Esophagus squamous epithelium (tissue), 5 donors: ENCODE results near the gene N4BP3. TPM values are rescaled to one million over a fixed set of nuclear protein-coding genes. Genes with fewer than 3 reads are reported as not detected.
A peak's percentile ranks its signal among the peaks of the same experiment; 100 is the strongest.
"Not testable (repeated sequence)": the region's sequence is repeated elsewhere in the genome, so short reads cannot be mapped to it uniquely, and the experiment has no call there.

Experiments used
- DNase-seq: peaks from one replicate; lab custom pipeline; 2025; lab: John Stamatoyannopoulos, UW
- H3K27ac ChIP-seq, 4 donors: fragments of 200-600 bp; sonication (generic); one replicate each; pipeline ENCODE4 v1.5.1; 2016 to 2019; ENCODE audit warnings: mild to moderate bottlenecking in 1 of 4
- H3K27me3 ChIP-seq, 4 donors: fragments of 200-600 bp; sonication (generic); 1 replicate in 3 of 4; 2 replicates in 1 of 4; pipeline versions ENCODE4 v1.5.1 to v1.6.0; 2017 to 2021; ENCODE audit warnings: antibody characterized with exemption in 1 of 4
- H3K36me3 ChIP-seq, 3 donors: fragments of 200-600 bp; sonication (generic); one replicate each; pipeline ENCODE4 v1.5.1; 2016 to 2019
- H3K4me1 ChIP-seq, 3 donors: fragments of 200-600 bp; sonication (generic); one replicate each; pipeline ENCODE4 v1.5.1; 2017 to 2019
- H3K4me3 ChIP-seq, 4 donors: fragments of 200-600 bp; sonication (generic); 1 replicate in 3 of 4; 2 replicates in 1 of 4; pipeline ENCODE4 v1.5.1; 2016 to 2019; ENCODE audit warnings: mild to moderate bottlenecking in 2 of 4, moderate library complexity in 1 of 4
- H3K9me3 ChIP-seq, 3 donors: fragments of 200-600 bp; sonication (generic); one replicate each; pipeline ENCODE4 v1.5.1; 2016 to 2019
- POLR2A ChIP-seq, 4 donors: fragments of 450-650 bp; IDR thresholded peaks; one replicate each; pipeline ENCODE4 v1.6.1; 2017; ENCODE audit warnings: antibody characterized with exemption in 4 of 4, mild to moderate bottlenecking in 4 of 4, moderate library complexity in 3 of 4
- WGBS, 2 donors: methylation state at CpG; one replicate each; pipeline ENCODE4 v1.1.5; 2018; 5-methylcytosine and 5-hydroxymethylcytosine counted together
- intact Hi-C: fragments of 100-400 bp; cut with DNase I; formaldehyde crosslinking; loops from one replicate; pipeline ENCODE4 v1.15.0; 2022
- total RNA-seq, 4 donors: library from RNA; depleted of rRNA; stranded (reverse); fragments of >200 nt; gene quantifications; one replicate each; pipeline ENCODE4 v1.1.0, GENCODE V29; 2016
- TF ChIP-seq, protein P1 (sequence below), 6 experiments: fragments of 450-650 bp in 4 of 6; fragments of 200-600 bp in 2 of 6; sonication (generic) in 2 of 6; IDR thresholded peaks; one replicate each; pipeline ENCODE4 v1.5.1; 2016 to 2019; ENCODE audit warnings: antibody characterized with exemption in 6 of 6, mild to moderate bottlenecking in 4 of 6, moderate library complexity in 4 of 6
- donor health status: DM: yes; HTN: yes; CAD: no.

The N4BP3 gene
- total RNA-seq, 4 donors from 2014 or later, result 14.0 to 32.6 (median 16.1) TPM

DNA sequence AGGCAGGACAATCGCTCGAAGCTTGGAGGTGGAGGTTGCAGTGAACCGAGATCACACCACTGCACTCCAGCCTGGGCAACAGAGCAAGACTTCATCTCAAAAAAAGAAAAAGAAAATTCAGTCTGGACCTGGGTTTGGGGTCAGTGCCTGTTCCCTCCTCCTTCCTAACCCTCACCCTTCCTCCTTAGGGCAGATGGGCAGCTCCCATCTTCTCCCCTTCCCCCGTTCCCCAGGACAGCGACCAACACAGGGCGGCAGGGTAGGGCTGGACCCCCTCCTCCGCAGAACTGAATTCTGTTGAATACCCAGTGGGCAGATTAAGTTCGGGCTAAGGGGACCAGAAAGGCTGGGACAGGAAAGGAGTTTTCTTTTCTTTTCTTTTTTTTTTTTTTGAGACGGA, 16.0 kb downstream of the N4BP3 start:
- Histone ChIP-seq H3K4me3 (no peak overlapping the region), H3K36me3 (peaks cover 0 to 13% (median 0%) of the 10 kb centered on the region in 3 donors), H3K27ac (peak overlapping the region in 2 of 4 donors; percentile 45 to 97), H3K9me3 (no peaks in the 10 kb centered on the region), H3K4me1 (peaks cover 16 to 75% (median 32%) of the 10 kb centered on the region in 3 donors), H3K27me3 (no peaks in the 10 kb centered on the region)
- WGBS, 2 donors, result 74 to 76% methylated on average over 7 to 9 of the region's 9 CpGs
- no peak for TF ChIP-seq POLR2A (IDR thresholded peaks at IDR 0.05)
- TF ChIP-seq, protein P1, sequence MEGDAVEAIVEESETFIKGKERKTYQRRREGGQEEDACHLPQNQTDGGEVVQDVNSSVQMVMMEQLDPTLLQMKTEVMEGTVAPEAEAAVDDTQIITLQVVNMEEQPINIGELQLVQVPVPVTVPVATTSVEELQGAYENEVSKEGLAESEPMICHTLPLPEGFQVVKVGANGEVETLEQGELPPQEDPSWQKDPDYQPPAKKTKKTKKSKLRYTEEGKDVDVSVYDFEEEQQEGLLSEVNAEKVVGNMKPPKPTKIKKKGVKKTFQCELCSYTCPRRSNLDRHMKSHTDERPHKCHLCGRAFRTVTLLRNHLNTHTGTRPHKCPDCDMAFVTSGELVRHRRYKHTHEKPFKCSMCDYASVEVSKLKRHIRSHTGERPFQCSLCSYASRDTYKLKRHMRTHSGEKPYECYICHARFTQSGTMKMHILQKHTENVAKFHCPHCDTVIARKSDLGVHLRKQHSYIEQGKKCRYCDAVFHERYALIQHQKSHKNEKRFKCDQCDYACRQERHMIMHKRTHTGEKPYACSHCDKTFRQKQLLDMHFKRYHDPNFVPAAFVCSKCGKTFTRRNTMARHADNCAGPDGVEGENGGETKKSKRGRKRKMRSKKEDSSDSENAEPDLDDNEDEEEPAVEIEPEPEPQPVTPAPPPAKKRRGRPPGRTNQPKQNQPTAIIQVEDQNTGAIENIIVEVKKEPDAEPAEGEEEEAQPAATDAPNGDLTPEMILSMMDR (IDR thresholded peaks at IDR 0.05), result no peak
- intact Hi-C loops, result no loop called here
- DNase-seq, result no peak

DNA sequence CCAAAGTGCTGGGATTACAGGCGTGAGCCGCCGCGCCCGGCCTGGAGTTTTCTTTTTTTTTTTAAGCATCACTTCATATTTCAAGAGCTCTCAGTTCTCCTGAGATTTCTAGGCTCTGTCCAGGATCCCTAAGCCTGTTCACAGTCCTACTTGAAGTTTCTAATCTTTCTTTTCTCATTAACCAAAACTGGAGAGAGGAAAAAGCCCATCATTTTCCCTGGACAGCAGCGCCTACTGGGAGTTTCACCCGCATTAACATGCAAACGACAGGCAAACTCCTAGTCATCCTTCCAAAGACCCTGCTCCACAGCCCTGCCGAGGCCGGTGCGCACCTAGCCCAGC, 16.9 kb downstream of the N4BP3 start:
- WGBS, 2 donors, result 8 to 22% methylated on average over 8 to 11 of the region's 11 CpGs
- DNase-seq, H3K27me3 ChIP-seq, H3K9me3 ChIP-seq, intact Hi-C loops: not testable (repeated sequence)
- H3K4me1 ChIP-seq, result peaks cover 8 to 66% (median 22%) of the 10 kb centered on the region in 3 donors
- H3K4me3 ChIP-seq, result peak overlapping the region; percentile 69 to 96 (median 91)
- H3K27ac ChIP-seq, result peak overlapping the region; percentile 93 to 98 (median 97)
- peaks cover 0 to 22% (median 0%) of the 10 kb centered on the region in 3 donors for H3K36me3 ChIP-seq

DNA sequence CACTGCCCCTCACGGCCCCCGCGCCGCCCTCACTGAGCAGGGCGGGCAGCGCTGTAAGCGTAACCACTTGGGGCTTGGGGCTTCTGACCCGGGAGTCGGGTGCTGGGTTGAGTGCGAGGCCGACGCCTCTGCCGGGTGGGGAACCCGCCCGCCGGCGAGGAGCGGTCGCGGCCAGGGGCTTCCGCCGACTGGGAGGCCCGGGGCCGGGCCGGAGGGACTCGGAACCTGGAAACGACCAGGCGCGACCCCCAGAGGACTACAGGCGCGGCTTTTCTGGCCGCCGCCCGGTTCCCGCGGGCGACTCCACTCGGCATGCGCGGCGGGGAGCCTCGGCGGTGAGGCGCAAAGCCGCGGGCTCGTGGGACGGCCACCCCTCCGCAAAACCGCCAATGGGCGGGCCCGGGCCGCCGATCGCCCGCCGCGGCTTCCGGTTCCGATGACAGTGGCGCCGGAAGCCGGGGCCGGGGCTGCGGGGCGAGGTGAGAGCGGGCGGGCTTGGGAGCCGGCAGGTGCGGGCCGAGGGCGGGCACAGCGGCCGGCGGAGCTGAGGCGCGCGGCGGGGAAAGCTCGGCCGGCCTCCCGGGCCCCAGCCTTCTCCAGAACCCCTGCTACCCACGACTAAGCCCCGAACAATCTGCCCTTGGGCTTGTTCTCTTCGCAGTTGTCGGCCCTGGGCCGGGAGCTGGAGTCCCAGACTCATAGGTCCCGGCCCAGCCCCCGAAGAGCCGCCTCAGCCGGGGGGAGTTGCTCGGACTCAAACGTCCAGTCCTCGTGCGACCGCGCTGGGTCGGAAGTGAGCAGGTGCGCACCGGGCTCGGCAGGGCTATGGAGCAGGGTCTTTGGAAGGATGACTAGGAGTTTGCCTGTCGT, 17.5 kb downstream of the N4BP3 start, which contains the start of gene RMND5B:
RMND5B (plus strand) TSS at position 439 of the 870 bp plus-strand sequence. CDS start 7,106 bp downstream, outside the sequence.
- 0% methylated on average over 11 to 14 of the region's 102 CpGs for WGBS, 2 donors
- intact Hi-C loops, result no loop called here
- no peak for DNase-seq

DNA sequence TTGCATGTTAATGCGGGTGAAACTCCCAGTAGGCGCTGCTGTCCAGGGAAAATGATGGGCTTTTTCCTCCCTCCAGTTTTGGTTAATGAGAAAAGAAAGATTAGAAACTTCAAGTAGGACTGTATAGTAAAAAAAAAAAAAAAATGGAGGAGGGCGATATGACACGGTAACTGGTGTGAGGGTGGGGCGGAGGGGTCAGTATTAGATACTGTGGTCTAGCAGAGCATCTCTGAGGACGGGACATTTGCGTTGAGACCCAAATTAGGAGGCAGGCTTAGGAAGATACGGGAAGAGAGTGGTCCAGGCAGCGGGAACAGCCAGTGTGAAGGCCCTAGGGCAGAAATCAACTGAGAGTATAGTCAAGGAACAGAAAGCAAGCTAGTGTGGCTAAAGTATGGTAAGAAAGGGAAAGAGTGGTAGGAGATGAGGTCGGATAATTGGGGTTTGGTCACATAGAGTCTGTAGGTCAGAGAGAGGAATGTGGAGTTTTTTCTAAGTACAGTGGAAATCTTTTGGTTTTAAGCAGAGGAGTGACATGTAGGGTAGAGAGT, 18.2 kb downstream of the N4BP3 start:
- TF ChIP-seq, protein P1 (IDR thresholded peaks at IDR 0.05), result no peak
- no peak for TF ChIP-seq POLR2A (IDR thresholded peaks at IDR 0.05)
- H3K4me3 ChIP-seq, result peak overlapping the region; percentile 69 to 96 (median 91)
- H3K27ac ChIP-seq, result peak overlapping the region; percentile 93 to 98 (median 97)
- H3K9me3 ChIP-seq, result no peaks in the 10 kb centered on the region
- peaks cover 0 to 35% (median 0%) of the 10 kb centered on the region in 3 donors for H3K36me3 ChIP-seq
- intact Hi-C loops, result no loop called here
- WGBS, 2 donors, result 17 to 23% methylated on average over 9 to 10 of the region's 10 CpGs
- no peaks in the 10 kb centered on the region for H3K27me3 ChIP-seq
- peaks cover 4 to 53% (median 20%) of the 10 kb centered on the region in 3 donors for H3K4me1 ChIP-seq
- no peak for DNase-seq

More for the DNA sequence above, 17.5 kb downstream of the N4BP3 start, which contains the start of gene RMND5B:
- H3K9me3 ChIP-seq, result no peaks in the 10 kb centered on the region
- H3K36me3 ChIP-seq, result peaks cover 0 to 28% (median 0%) of the 10 kb centered on the region in 3 donors
- no peaks in the 10 kb centered on the region for H3K27me3 ChIP-seq
- H3K27ac ChIP-seq, result peak within 1 kb of the TSS; percentile 93 to 98 (median 97)
- peak within 1 kb of the TSS; percentile 69 to 96 (median 91) for H3K4me3 ChIP-seq
- peaks cover 4 to 60% (median 20%) of the 10 kb centered on the region in 3 donors for H3K4me1 ChIP-seq
- peak in 3 of 4 donors; percentile 75 to 87 (median 84) for TF ChIP-seq POLR2A (IDR thresholded peaks at IDR 0.05)
- TF ChIP-seq, protein P1 (IDR thresholded peaks at IDR 0.05), result no peak

DNA sequence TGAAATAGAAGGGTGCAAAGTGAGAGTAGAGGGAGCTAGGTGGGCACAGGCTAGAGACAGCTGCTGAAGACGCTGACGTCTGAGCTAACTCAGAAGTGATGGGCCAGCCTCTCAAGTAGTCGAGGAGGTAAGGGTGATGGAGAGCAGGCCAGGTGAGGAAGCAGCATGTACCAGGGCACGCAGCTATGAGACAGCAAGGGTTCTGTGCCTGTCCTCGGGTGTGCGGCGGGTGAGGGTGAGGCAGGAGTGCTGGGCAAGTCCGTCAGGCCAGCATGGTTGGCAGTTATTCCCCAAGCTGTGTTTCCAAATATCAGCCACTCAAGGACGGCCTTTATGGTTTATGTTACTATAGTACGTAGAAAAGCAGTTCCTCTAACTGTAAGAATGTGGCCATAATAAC, 23.7 kb downstream of the N4BP3 start:
- H3K36me3 ChIP-seq, result peaks cover 0 to 89% (median under 1%) of the 10 kb centered on the region in 3 donors
- no peak overlapping the region for H3K4me3 ChIP-seq
- peaks cover 4 to 25% (median 4%) of the 10 kb centered on the region in 3 donors for H3K4me1 ChIP-seq
- no peaks in the 10 kb centered on the region for H3K27me3 ChIP-seq
- intact Hi-C loops, result no loop called here
- TF ChIP-seq POLR2A (IDR thresholded peaks at IDR 0.05), result no peak
- TF ChIP-seq, protein P1 (IDR thresholded peaks at IDR 0.05), result no peak
- no peak for DNase-seq
- WGBS, 2 donors, result 74 to 78% methylated on average over 10 of the region's 10 CpGs
- no peaks in the 10 kb centered on the region for H3K9me3 ChIP-seq
- no peak overlapping the region for H3K27ac ChIP-seq
